NCI-H345 treated with DMSO at 0.1 percent for 48 hours (cell line): Measurements from ENCODE around the gene NRXN3.

Experiments used
- DNase-seq: peaks from one replicate; lab custom pipeline; 2025; ENCODE audit not compliant: unreplicated experiment; lab: John Stamatoyannopoulos, UW

The NRXN3 gene

GRCh38 chr14:79904497-79904896 is 1734.3 kb downstream of the NRXN3 start:
- DNase-seq, result no peak

- no peak for DNase-seq
Observed at GRCh38 chr14:79906994-79907393, 1736.8 kb downstream of the NRXN3 start.

GRCh38 chr14:79910086-79910485 is 1739.9 kb downstream of the NRXN3 start:
- DNase-seq, result no peak

- DNase-seq, result no peak
Observed at GRCh38 chr14:79911744-79912143, 1741.6 kb downstream of the NRXN3 start.

GRCh38 chr14:79914595-79914994 is 1744.4 kb downstream of the NRXN3 start:
- DNase-seq, result no peak

DNA sequence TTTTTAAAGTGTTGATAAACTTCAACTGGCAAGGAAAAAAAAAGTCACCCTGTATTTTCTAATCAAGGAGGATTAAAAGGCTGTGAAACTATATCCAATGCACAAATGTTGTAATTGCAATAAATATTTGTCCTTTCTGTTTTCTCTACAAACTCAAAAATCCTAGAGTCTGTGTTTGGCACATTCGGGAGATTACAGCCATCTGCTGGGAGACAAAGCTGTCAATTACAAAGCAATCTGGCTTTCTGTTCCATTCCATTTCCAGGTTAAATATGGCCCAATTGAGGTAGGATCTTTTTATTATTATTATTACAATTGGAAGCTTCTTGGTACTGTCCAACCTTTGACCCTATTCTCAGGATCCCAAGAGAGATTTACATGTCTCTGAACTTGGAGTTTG is 1745.2 kb downstream of the NRXN3 start:
- no peak for DNase-seq

GRCh38 chr14:79916281-79916680 is 1746.1 kb downstream of the NRXN3 start:
- DNase-seq, result no peak

DNA sequence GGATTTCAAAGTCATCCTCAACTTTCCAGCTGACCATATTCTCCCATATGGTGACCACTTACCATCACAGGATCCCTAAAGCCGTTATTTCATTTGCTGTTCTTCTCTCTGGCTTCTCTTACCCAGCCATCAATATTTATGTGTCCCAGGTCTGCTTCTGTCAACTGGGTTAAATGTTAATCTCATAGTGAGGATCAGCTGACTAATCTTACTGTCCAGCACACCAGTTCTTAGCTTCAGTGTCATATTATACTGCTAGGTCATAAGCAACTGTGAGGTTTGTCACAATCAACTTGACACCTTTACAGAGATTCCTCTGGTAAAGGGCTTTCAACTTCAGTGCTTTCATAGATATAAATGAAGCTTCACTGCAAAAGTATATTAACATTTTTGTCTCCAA is 1746.7 kb downstream of the NRXN3 start:
- DNase-seq, result no peak
